ENCODE measurements around the gene CACNA1E. TPM values are rescaled to one million over a fixed set of nuclear protein-coding genes. Genes with fewer than 3 reads are reported as not detected.

CACNA1E gene
- total and polyA plus RNA-seq, 2 experiments from 2014 or later: 1.1 to 1.7 TPM

- Histone ChIP-seq H3K4me3 (no peak overlapping the region), H3K27me3 (no peaks in the 10 kb centered on the region), H3K4me2 (no peak overlapping the region), H3K9me2 (replicated peaks; ENCODE audit: insufficient read depth) (no peaks in the 10 kb centered on the region), H3K4me1 (ENCODE audit: insufficient read depth) (peaks cover 14% of the 10 kb centered on the region), H3K36me3 (replicated peaks; ENCODE audit: insufficient read depth, low read depth) (no peaks in the 10 kb centered on the region), H3K27ac (no peak overlapping the region), H2AFZ (no peak overlapping the region), H3K79me2 (no peaks in the 10 kb centered on the region), H4K20me1 (ENCODE audit: insufficient read depth, poor library complexity, severe bottlenecking) (no peaks in the 10 kb centered on the region), H3K9me3 (ENCODE audit: low read depth) (no peaks in the 10 kb centered on the region)
- no peak for TF ChIP-seq EZH2 (IDR thresholded peaks at IDR 0.05; ENCODE audit: borderline replicate concordance)
- TF ChIP-seq EZH2phosphoT487 (IDR thresholded peaks at IDR 0.05; ENCODE audit: low read depth, severe bottlenecking, unreplicated experiment): no peak
- TF ChIP-seq, protein P1, sequence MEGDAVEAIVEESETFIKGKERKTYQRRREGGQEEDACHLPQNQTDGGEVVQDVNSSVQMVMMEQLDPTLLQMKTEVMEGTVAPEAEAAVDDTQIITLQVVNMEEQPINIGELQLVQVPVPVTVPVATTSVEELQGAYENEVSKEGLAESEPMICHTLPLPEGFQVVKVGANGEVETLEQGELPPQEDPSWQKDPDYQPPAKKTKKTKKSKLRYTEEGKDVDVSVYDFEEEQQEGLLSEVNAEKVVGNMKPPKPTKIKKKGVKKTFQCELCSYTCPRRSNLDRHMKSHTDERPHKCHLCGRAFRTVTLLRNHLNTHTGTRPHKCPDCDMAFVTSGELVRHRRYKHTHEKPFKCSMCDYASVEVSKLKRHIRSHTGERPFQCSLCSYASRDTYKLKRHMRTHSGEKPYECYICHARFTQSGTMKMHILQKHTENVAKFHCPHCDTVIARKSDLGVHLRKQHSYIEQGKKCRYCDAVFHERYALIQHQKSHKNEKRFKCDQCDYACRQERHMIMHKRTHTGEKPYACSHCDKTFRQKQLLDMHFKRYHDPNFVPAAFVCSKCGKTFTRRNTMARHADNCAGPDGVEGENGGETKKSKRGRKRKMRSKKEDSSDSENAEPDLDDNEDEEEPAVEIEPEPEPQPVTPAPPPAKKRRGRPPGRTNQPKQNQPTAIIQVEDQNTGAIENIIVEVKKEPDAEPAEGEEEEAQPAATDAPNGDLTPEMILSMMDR (IDR thresholded peaks at IDR 0.05; ENCODE audit: poor library complexity): no peak
- WGBS (ENCODE audit: low lambda C conversion rate, missing lambda C conversion rate): 71% methylated on average over 3 of the region's 3 CpGs
- DNase-seq (ENCODE audit: low spot score): no peak
Observed at GRCh38 chr1:181803421-181803820, 320.1 kb downstream of the CACNA1E start.

DNA sequence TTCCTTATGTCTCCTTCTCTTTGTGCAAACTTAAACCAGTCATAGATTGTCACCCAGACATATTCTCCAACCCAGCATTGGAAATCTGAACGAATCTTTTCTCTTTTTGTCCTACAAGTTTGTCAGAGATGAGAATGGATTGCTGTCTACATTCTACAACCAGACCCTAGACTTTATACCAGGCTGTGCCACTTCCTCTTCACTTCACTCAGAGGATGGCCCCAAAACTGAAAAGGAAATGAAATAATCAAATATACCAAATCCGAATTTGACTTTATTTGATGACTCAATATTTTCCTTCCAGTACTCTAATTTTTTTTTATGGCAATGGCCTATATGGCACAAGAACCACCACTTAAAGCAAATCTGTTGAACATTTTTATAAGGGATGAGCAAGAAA lies 321.7 kb downstream of the CACNA1E start:
- Histone ChIP-seq H3K4me2 (no peak overlapping the region), H3K79me2 (no peaks in the 10 kb centered on the region), H3K9me2 (replicated peaks; ENCODE audit: insufficient read depth) (no peaks in the 10 kb centered on the region), H3K27me3 (no peaks in the 10 kb centered on the region), H3K4me1 (ENCODE audit: insufficient read depth) (peaks cover 14% of the 10 kb centered on the region), H3K27ac (no peak overlapping the region), H2AFZ (no peak overlapping the region), H4K20me1 (ENCODE audit: insufficient read depth, poor library complexity, severe bottlenecking) (no peaks in the 10 kb centered on the region), H3K4me3 (no peak overlapping the region), H3K9me3 (ENCODE audit: low read depth) (no peaks in the 10 kb centered on the region), H3K36me3 (replicated peaks; ENCODE audit: insufficient read depth, low read depth) (no peaks in the 10 kb centered on the region)
- WGBS (ENCODE audit: low lambda C conversion rate, missing lambda C conversion rate): 68% methylated on average over 2 of the region's 2 CpGs
- no peak for DNase-seq (ENCODE audit: low spot score)
- TF ChIP-seq EZH2phosphoT487 (IDR thresholded peaks at IDR 0.05; ENCODE audit: low read depth, severe bottlenecking, unreplicated experiment): no peak
- no peak for TF ChIP-seq EZH2 (IDR thresholded peaks at IDR 0.05; ENCODE audit: borderline replicate concordance)
- TF ChIP-seq, protein P1 (IDR thresholded peaks at IDR 0.05; ENCODE audit: poor library complexity): no peak

DNA sequence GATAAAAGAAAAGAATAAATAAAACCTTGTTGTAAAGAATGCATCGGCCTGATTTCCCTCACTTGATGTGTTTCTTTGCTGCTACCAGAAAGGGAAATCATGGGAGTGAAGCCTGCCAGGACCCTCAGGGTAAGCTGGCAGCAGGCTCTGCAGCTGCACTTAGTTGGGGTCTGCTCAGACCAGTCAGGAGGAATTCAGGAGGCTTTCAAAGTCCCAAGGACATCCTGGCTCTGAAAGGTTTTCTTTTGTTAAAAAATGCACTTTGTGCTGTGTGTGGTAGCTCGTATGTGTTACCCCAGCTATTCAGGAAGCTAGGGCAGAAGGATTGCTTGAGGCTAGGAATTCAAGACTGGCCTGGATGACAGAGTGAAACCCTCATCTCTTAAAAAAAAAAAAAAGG lies 323.4 kb downstream of the CACNA1E start:
- 47% methylated on average over 2 of the region's 2 CpGs for WGBS (ENCODE audit: low lambda C conversion rate, missing lambda C conversion rate)
- TF ChIP-seq, protein P1 (IDR thresholded peaks at IDR 0.05; ENCODE audit: poor library complexity): no peak
- TF ChIP-seq EZH2 (IDR thresholded peaks at IDR 0.05; ENCODE audit: borderline replicate concordance) (no peak), EZH2phosphoT487 (IDR thresholded peaks at IDR 0.05; ENCODE audit: low read depth, severe bottlenecking, unreplicated experiment) (no peak)
- DNase-seq (ENCODE audit: low spot score): peak; percentile 8
- H3K27ac ChIP-seq: peak overlapping the region; percentile 47
- no peaks in the 10 kb centered on the region for H3K9me2 ChIP-seq (replicated peaks; ENCODE audit: insufficient read depth)
- H3K27me3 ChIP-seq: no peaks in the 10 kb centered on the region
- H2AFZ ChIP-seq: no peak overlapping the region
- peaks cover 14% of the 10 kb centered on the region for H3K4me1 ChIP-seq (ENCODE audit: insufficient read depth)
- no peak overlapping the region for H3K4me3 ChIP-seq
- no peaks in the 10 kb centered on the region for H4K20me1 ChIP-seq (ENCODE audit: insufficient read depth, poor library complexity, severe bottlenecking)
- no peaks in the 10 kb centered on the region for H3K9me3 ChIP-seq (ENCODE audit: low read depth)
- H3K4me2 ChIP-seq: no peak overlapping the region
- H3K36me3 ChIP-seq (replicated peaks; ENCODE audit: insufficient read depth, low read depth): no peaks in the 10 kb centered on the region
- H3K79me2 ChIP-seq: no peaks in the 10 kb centered on the region

GRCh38 chr1:181807251-181807650 lies 323.9 kb downstream of the CACNA1E start:
- Histone ChIP-seq H3K4me1 (ENCODE audit: insufficient read depth) (peaks cover 14% of the 10 kb centered on the region), H3K27me3 (no peaks in the 10 kb centered on the region), H4K20me1 (ENCODE audit: insufficient read depth, poor library complexity, severe bottlenecking) (no peaks in the 10 kb centered on the region), H3K27ac (peak overlapping the region; percentile 47), H2AFZ (no peak overlapping the region), H3K9me2 (replicated peaks; ENCODE audit: insufficient read depth) (no peaks in the 10 kb centered on the region), H3K4me2 (no peak overlapping the region), H3K36me3 (replicated peaks; ENCODE audit: insufficient read depth, low read depth) (no peaks in the 10 kb centered on the region), H3K9me3 (ENCODE audit: low read depth) (no peaks in the 10 kb centered on the region), H3K4me3 (no peak overlapping the region), H3K79me2 (no peaks in the 10 kb centered on the region)
- DNase-seq (ENCODE audit: low spot score): no peak
- WGBS (ENCODE audit: low lambda C conversion rate, missing lambda C conversion rate): 72% methylated on average over 4 of the region's 4 CpGs
- TF ChIP-seq EZH2 (IDR thresholded peaks at IDR 0.05; ENCODE audit: borderline replicate concordance) (no peak), EZH2phosphoT487 (IDR thresholded peaks at IDR 0.05; ENCODE audit: low read depth, severe bottlenecking, unreplicated experiment) (no peak)
- TF ChIP-seq, protein P1 (IDR thresholded peaks at IDR 0.05; ENCODE audit: poor library complexity): no peak

Data from hepatocyte (in vitro differentiated cells).